ENCODE measurements around the gene CDK11B. TPM values are rescaled to one million over a fixed set of nuclear protein-coding genes. Genes with fewer than 3 reads are reported as not detected.

Gene CDK11B
- total and polyA plus RNA-seq, 2 experiments from 2014 or later, result 17.9 to 22.2 TPM

DNA sequence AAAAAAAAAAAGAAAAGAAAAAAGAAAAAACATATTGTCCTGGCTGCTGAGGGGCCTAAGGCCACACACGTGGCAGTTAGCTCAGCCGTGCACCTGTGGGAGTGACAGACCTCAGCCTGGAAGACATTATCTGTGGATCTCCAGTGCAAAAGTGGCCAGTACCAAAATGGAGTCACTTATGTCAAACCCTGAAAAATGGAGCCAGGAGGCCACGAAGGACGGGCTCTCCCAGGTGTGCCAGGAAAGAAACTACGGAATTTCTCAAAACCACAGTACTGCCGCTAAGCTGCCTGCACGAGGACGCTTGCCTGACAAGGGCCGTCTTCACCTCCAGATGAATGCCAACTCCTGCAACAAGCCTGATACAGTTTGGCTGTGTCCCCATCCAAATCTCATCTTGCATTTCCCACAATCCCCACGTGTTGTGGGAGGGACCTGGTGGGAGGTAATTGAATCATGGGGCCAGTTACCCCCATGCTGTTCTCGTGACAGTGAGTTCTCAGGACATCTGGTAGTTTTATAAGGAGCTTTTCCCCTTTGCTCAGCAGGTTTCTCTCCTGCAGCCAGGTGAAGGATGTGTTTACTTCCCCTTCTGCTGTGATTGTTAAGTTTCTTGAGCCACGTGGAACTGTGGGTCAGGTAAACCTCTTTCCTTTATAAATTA lies 48.9 kb downstream of the CDK11B start:
- Histone ChIP-seq H3K9me3 (ENCODE audit: low read depth) (no peaks in the 10 kb centered on the region), H3K27me3 (peaks cover 3% of the 10 kb centered on the region), H3K4me3 (no peak overlapping the region), H3K36me3 (no peaks in the 10 kb centered on the region), H3K4me1 (ENCODE audit: low read depth) (peaks cover 7% of the 10 kb centered on the region), H3K27ac (no peak overlapping the region)
- TF ChIP-seq, protein P1, sequence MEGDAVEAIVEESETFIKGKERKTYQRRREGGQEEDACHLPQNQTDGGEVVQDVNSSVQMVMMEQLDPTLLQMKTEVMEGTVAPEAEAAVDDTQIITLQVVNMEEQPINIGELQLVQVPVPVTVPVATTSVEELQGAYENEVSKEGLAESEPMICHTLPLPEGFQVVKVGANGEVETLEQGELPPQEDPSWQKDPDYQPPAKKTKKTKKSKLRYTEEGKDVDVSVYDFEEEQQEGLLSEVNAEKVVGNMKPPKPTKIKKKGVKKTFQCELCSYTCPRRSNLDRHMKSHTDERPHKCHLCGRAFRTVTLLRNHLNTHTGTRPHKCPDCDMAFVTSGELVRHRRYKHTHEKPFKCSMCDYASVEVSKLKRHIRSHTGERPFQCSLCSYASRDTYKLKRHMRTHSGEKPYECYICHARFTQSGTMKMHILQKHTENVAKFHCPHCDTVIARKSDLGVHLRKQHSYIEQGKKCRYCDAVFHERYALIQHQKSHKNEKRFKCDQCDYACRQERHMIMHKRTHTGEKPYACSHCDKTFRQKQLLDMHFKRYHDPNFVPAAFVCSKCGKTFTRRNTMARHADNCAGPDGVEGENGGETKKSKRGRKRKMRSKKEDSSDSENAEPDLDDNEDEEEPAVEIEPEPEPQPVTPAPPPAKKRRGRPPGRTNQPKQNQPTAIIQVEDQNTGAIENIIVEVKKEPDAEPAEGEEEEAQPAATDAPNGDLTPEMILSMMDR (IDR thresholded peaks at IDR 0.05; ENCODE audit: low read depth, low read length), result no peak
- DNase-seq (ENCODE audit: low read depth in 1 of 2, low spot score in 1 of 2), result no peak

DNA sequence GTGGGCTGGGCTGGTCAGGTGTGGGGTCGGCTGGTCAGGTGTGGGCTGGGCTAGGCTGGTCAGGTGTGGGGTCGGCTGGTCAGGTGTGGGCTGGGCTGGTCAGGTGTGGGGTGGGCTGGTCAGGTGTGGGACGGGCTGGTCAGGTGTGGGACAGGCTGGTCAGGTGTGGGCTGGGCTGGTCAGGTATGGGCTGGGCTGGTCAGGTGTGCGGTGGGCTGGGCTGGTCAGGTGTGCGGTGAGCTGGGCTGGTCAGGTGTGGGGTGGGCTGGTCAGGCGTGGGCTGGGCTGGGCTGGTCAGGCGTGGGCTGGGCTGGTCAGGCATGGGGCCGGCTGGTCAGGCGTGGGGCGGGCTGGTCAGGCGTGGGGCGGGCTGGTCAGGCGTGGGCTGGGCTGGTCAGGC lies 52.6 kb downstream of the CDK11B start:
- peaks cover 39% of the 10 kb centered on the region for H3K27me3 ChIP-seq
- H3K9me3 ChIP-seq (ENCODE audit: low read depth), result no peaks in the 10 kb centered on the region
- no peaks in the 10 kb centered on the region for H3K4me1 ChIP-seq (ENCODE audit: low read depth)
- H3K27ac ChIP-seq, result no peak overlapping the region
- H3K36me3 ChIP-seq, result no peaks in the 10 kb centered on the region
- DNase-seq (ENCODE audit: low read depth in 1 of 2, low spot score in 1 of 2), result no peak
- TF ChIP-seq, protein P1 (IDR thresholded peaks at IDR 0.05; ENCODE audit: low read depth, low read length), result no peak
- H3K4me3 ChIP-seq, result no peak overlapping the region

DNA sequence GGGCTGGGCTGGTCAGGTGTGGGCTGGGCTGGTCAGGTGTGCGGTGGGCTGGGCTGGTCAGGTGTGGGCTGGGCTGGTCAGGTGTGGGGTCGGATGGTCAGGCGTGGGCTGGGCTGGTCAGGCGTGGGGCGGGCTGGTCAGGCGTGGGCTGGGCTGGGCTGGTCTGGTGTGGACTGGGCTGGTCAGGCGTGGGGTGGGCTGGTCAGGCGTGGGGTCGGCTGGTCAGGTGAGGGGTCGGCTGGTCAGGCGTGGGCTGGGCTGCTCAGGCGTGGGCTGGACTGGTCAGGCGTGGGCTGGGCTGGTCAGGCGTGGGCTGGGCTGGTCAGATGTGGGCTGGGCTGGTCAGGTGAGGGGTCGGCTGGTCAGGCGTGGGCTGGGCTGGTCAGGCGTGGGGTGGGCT lies 53.1 kb downstream of the CDK11B start:
- DNase-seq (ENCODE audit: low read depth in 1 of 2, low spot score in 1 of 2), result no peak
- TF ChIP-seq, protein P1 (IDR thresholded peaks at IDR 0.05; ENCODE audit: low read depth, low read length), result no peak
- Histone ChIP-seq H3K36me3 (no peaks in the 10 kb centered on the region), H3K27ac (no peak overlapping the region), H3K9me3 (ENCODE audit: low read depth) (no peaks in the 10 kb centered on the region), H3K4me1 (ENCODE audit: low read depth) (no peaks in the 10 kb centered on the region), H3K4me3 (no peak overlapping the region), H3K27me3 (peaks cover 44% of the 10 kb centered on the region)

DNA sequence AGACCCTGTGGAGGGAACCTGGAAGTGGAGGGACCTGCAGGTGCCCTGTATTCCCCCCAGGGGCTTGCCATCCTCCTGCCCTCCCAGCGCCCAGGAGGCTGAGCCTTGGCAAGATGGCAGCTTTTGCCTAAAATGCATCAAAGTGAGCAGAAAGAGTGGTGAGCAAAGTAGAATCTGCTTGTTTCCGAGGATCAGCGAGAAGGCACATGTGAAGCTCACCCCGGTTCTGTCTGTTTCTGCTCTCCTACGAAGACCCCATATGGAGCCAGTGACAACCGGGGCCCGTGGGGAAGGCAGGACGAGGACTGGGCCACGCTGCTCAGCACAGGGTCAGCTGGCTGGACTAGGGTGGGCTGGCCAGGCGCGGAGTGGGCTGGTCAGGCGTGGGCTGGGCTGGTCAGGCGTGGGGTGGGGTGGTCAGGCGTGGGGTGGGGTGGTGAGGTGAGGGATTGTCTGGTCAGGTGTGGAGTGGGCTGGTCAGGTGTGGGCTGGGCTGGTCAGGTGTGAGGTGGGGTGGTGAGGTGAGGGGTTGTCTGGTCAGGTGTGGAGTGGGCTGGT lies 53.7 kb downstream of the CDK11B start:
- no peak overlapping the region for H3K27ac ChIP-seq
- no peak for DNase-seq (ENCODE audit: low read depth in 1 of 2, low spot score in 1 of 2)
- no peak overlapping the region for H3K4me3 ChIP-seq
- TF ChIP-seq, protein P1 (IDR thresholded peaks at IDR 0.05; ENCODE audit: low read depth, low read length), result no peak
- H3K27me3 ChIP-seq, result peaks cover 50% of the 10 kb centered on the region
- no peaks in the 10 kb centered on the region for H3K36me3 ChIP-seq
- H3K4me1 ChIP-seq (ENCODE audit: low read depth), result peaks cover 2% of the 10 kb centered on the region
- no peaks in the 10 kb centered on the region for H3K9me3 ChIP-seq (ENCODE audit: low read depth)

DNA sequence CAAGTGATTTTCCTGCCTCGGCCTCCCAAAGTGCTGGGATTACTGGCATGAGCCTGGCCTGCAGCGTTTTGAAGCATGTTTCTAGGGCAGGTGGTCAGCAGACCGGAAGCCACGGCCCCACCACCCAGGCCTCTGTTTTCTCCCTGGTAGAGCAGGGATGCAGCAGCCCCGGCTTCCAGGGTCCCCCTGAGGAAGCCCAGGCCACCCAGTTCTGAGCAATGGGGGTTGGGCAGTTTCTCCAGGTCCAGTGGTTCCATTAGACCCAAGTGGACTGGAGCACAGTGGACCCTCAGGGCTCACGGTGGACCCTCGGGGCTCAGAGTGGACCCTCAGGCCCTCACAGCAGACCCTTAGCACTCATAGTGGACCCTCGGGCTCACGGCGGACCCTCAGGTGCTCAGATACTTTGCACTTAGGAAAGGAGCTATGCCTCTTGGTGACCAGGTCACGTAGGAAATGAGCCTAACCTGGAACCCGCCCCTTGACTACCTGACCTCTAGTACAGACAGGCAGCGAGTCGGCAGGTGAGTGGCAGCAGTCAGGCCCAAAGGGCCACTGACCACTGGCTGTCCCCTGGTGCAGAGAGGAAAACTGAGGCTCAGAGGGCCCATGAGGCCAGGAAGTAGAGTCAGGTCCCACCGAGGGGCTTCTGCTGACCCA lies 54.3 kb downstream of the CDK11B start:
- no peaks in the 10 kb centered on the region for H3K36me3 ChIP-seq
- no peaks in the 10 kb centered on the region for H3K9me3 ChIP-seq (ENCODE audit: low read depth)
- H3K4me1 ChIP-seq (ENCODE audit: low read depth), result peaks cover 2% of the 10 kb centered on the region
- TF ChIP-seq, protein P1 (IDR thresholded peaks at IDR 0.05; ENCODE audit: low read depth, low read length), result no peak
- H3K4me3 ChIP-seq, result no peak overlapping the region
- peaks cover 50% of the 10 kb centered on the region for H3K27me3 ChIP-seq
- DNase-seq (ENCODE audit: low read depth in 1 of 2, low spot score in 1 of 2), result no peak
- no peak overlapping the region for H3K27ac ChIP-seq

All from cardiac muscle cell (in vitro differentiated cells and primary cell).